Measurements from ENCODE around the gene SUSD3.
"Not testable (repeated sequence)": the region's sequence is repeated elsewhere in the genome, so short reads cannot be mapped to it uniquely, and the experiment has no call there.

Gene SUSD3

GRCh38 chr9:93115486-93116071 is 57.1 kb downstream of the SUSD3 start:
- H3K4me1 Mint-ChIP-seq: peaks cover 47 to 68% of the 10 kb centered on the region in 2 donors
- DNase-seq: no peak
- no peaks in the 10 kb centered on the region for H3K9me3 Mint-ChIP-seq
- ATAC-seq (replicated peaks): no peak
- no peaks in the 10 kb centered on the region for H3K27me3 Mint-ChIP-seq
- H3K27ac Mint-ChIP-seq: no peak overlapping the region
- no peak overlapping the region for H3K4me3 Mint-ChIP-seq
- peaks cover 30 to 49% of the 10 kb centered on the region in 2 donors for H3K36me3 Mint-ChIP-seq

- no peak for DNase-seq
- no peak overlapping the region for H3K4me3 Mint-ChIP-seq
- peaks cover 30 to 49% of the 10 kb centered on the region in 2 donors for H3K36me3 Mint-ChIP-seq
- ATAC-seq (replicated peaks): no peak
- H3K27me3 Mint-ChIP-seq: no peaks in the 10 kb centered on the region
- H3K27ac Mint-ChIP-seq: peak overlapping the region; percentile 31
- H3K4me1 Mint-ChIP-seq: peaks cover 42 to 67% of the 10 kb centered on the region in 2 donors
- H3K9me3 Mint-ChIP-seq: no peaks in the 10 kb centered on the region
Measured at GRCh38 chr9:93116072-93116961, 57.8 kb downstream of the SUSD3 start.

DNA sequence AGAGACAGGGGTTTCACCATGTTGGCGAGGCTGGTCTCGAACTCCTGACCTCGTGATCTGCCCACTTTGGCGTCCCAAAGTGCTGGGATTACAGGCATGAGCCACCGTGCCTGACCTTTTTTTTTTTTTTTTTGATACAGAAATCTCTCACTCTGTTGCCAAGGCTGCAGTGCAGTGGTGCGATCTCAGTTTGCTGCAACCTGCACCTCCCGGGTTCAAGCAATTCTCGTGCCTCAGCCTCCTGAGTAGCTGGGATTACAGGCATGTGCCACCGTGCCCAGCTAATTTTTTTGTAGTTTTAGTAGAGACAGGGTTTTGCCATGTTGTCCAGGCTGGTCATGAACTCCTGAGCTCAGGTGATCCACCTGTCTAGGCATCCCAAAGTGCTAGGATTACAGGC is 59.0 kb downstream of the SUSD3 start:
- H3K27ac Mint-ChIP-seq; H3K27me3 Mint-ChIP-seq; ATAC-seq (replicated peaks); H3K4me3 Mint-ChIP-seq; H3K9me3 Mint-ChIP-seq; DNase-seq: not testable (repeated sequence)
- Mint-ChIP-seq H3K4me1 (peaks cover 38 to 63% of the 10 kb centered on the region in 2 donors), H3K36me3 (peaks cover 36 to 55% of the 10 kb centered on the region in 2 donors)

DNA sequence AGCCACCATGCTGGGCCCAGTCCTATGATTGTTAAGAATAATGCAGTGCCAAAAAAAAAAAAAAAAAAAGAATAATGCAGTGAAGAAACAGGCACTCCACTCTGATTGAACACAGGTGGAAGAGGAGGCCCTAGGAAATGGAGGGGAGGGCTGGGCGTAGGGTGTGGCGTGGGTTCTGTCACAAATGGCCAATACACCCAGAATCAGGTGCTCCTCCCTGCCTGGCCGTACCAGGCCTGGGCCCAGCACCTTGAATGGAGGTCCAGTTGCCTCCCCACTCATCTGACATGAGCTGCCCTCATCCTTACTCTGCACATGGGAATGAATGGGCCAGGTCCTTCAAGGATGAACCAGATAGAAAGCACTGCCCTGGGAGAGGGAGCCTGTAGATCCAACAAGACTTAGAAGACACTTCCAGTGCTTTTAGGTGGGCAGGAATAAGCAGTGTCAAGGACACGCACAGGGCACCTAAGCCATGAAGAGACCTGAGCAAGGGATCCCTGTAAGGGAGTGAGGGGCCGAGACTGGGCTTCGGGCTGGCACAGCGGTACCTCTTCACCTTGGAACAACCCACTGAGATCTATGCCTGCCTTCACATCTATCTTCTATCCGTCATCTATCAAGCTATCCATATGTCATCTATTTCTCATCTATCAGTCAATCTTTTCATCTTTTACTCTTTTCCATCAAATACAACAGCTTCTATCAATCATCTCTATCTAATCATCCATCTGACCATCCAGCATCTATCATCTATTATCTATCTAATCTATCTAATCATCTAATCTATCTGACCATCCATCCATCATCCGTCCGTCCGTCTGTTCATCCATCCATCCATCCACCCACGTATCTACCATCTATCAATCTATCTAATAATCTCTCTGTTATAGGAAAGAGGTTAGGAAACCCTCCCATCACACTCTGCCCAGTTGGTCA is 59.7 kb downstream of the SUSD3 start:
- peaks cover 41 to 54% of the 10 kb centered on the region in 2 donors for H3K36me3 Mint-ChIP-seq

DNA sequence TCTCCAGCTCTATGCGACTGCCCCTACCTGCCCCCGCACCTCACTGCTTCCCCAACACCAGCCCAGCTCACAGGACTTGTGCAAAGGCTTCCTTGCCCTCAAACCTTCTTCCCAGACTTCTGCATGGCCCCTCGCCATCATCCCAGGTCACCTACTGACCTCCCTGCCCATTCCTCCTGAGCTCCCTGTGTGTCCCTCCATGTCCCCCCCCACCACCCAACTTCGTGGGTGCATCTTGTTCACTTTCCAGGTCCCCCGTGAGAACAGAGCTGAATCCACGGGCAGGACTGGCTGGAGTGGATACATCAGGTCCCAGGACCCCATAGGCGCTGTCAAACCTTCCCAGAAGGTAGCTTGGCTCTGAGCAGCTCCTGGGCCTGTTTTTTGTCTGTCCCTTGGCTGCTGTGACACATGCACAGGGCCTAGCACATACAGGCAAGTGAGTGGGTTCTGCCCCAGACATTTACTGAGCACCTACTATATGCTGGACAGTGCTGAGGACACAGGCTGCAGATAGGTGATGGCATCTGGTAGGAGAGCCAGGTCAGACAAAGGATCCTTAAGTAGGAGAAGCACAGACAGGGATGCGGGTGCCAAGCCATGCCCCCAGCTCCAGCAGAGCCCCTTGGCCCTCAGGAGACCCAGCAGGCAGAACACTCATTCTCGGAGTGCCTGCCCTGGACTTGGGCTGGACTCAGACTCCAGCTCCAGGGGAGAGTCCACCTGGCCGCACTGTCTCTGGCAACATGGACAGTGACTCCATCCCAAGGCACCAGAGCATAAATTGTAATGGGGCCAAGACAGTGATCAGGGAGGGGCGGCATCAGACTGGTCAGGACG is 60.6 kb downstream of the SUSD3 start:
- no peak for DNase-seq
- Mint-ChIP-seq H3K36me3 (peaks cover 45 to 52% of the 10 kb centered on the region in 2 donors), H3K4me1 (peaks cover 33 to 47% of the 10 kb centered on the region in 2 donors), H3K4me3 (peak overlapping the region in 1 of 2 donors; percentile 13), H3K9me3 (no peaks in the 10 kb centered on the region), H3K27ac (peak overlapping the region; percentile 92), H3K27me3 (no peaks in the 10 kb centered on the region)
- ATAC-seq (replicated peaks): no peak

More for the DNA sequence above, 59.7 kb downstream of the SUSD3 start:
- ATAC-seq (replicated peaks) (no peak), DNase-seq (no peak)
- peaks cover 37 to 56% of the 10 kb centered on the region in 2 donors for H3K4me1 Mint-ChIP-seq
- H3K9me3 Mint-ChIP-seq: no peaks in the 10 kb centered on the region
- H3K27ac Mint-ChIP-seq: peak overlapping the region; percentile 2
- no peak overlapping the region for H3K4me3 Mint-ChIP-seq
- H3K27me3 Mint-ChIP-seq: no peaks in the 10 kb centered on the region

DNA sequence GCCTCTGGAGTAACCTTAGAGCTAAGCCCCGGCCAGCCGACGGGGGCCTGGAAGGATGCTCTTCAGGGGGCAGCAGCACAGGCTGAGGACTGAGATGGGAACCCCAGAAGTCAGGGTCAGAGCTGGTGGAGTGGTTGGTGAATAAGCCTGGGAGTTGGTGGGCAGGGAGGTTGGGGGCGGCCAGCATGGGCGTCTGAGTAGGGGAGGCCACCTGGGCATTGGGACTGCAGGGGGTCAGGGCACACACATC is 61.1 kb downstream of the SUSD3 start:
- H3K27me3 Mint-ChIP-seq: no peaks in the 10 kb centered on the region
- peaks cover 29 to 42% of the 10 kb centered on the region in 2 donors for H3K4me1 Mint-ChIP-seq
- peak overlapping the region; percentile 13 to 57 for H3K4me3 Mint-ChIP-seq
- peak overlapping the region; percentile 92 for H3K27ac Mint-ChIP-seq
- ATAC-seq (replicated peaks): no peak
- no peaks in the 10 kb centered on the region for H3K9me3 Mint-ChIP-seq
- H3K36me3 Mint-ChIP-seq: peaks cover 46 to 56% of the 10 kb centered on the region in 2 donors
- DNase-seq: no peak

- H3K9me3 Mint-ChIP-seq: no peaks in the 10 kb centered on the region
- ATAC-seq (replicated peaks): peak; percentile 94 to 97
- no peaks in the 10 kb centered on the region for H3K27me3 Mint-ChIP-seq
- H3K36me3 Mint-ChIP-seq: peaks cover 46 to 56% of the 10 kb centered on the region in 2 donors
- DNase-seq: peak; percentile 66
- peaks cover 24 to 36% of the 10 kb centered on the region in 2 donors for H3K4me1 Mint-ChIP-seq
- peak overlapping the region; percentile 13 to 57 for H3K4me3 Mint-ChIP-seq
- H3K27ac Mint-ChIP-seq: peak overlapping the region; percentile 92
Measured at GRCh38 chr9:93119953-93120845, 61.7 kb downstream of the SUSD3 start.

DNA sequence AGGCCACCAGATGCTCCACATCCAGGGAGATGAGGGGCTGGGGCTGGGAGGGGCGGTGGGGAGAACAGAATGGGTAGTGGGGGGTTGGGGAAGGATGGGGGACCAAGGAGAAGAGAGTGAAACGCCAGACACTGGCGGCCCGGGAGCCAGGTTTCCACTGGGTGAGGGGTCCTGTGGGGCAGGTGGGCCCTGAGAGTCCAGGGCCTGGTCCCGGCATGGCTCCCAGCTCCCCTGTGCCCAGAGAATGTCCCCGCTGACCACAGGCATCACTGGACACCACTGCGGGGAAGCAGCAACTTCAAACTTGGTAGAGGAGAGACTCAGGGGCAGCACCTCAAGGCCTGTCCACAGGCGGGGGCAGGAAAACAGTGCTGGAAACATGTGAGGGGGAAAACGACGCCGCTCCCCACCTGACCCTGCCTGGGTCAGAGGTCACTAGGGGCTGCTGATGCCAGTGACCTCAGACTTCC is 62.4 kb downstream of the SUSD3 start:
- Mint-ChIP-seq H3K27me3 (no peaks in the 10 kb centered on the region), H3K4me1 (peaks cover 24 to 35% of the 10 kb centered on the region in 2 donors), H3K36me3 (peaks cover 49 to 59% of the 10 kb centered on the region in 2 donors), H3K9me3 (no peaks in the 10 kb centered on the region), H3K27ac (no peak overlapping the region), H3K4me3 (no peak overlapping the region)
- DNase-seq: no peak
- no peak for ATAC-seq (replicated peaks)

- Mint-ChIP-seq H3K27me3 (no peaks in the 10 kb centered on the region), H3K9me3 (no peaks in the 10 kb centered on the region), H3K4me3 (no peak overlapping the region), H3K27ac (no peak overlapping the region), H3K36me3 (peaks cover 54 to 66% of the 10 kb centered on the region in 2 donors), H3K4me1 (peaks cover 28 to 40% of the 10 kb centered on the region in 2 donors)
- no peak for ATAC-seq (replicated peaks)
- DNase-seq: no peak
Measured at GRCh38 chr9:93121316-93122241, 63.1 kb downstream of the SUSD3 start.

- no peak for DNase-seq
- Mint-ChIP-seq H3K27ac (no peak overlapping the region), H3K4me3 (no peak overlapping the region), H3K27me3 (no peaks in the 10 kb centered on the region), H3K36me3 (peaks cover 59 to 73% of the 10 kb centered on the region in 2 donors), H3K9me3 (no peaks in the 10 kb centered on the region), H3K4me1 (peaks cover 38 to 52% of the 10 kb centered on the region in 2 donors)
- ATAC-seq (replicated peaks): no peak
Measured at GRCh38 chr9:93122721-93123221, 64.3 kb downstream of the SUSD3 start.

- H3K27ac Mint-ChIP-seq: no peak overlapping the region
- no peak overlapping the region for H3K4me3 Mint-ChIP-seq
- peaks cover 45 to 59% of the 10 kb centered on the region in 2 donors for H3K4me1 Mint-ChIP-seq
- no peaks in the 10 kb centered on the region for H3K9me3 Mint-ChIP-seq
- no peak for DNase-seq
- H3K27me3 Mint-ChIP-seq: no peaks in the 10 kb centered on the region
- no peak for ATAC-seq (replicated peaks)
- peaks cover 65 to 72% of the 10 kb centered on the region in 2 donors for H3K36me3 Mint-ChIP-seq
Measured at GRCh38 chr9:93123561-93124283, 65.2 kb downstream of the SUSD3 start.

Measured in stimulated activated naive B cell treated with anti-CD40 and anti-IgM and Interleukin-4, amounts not matched to agents 10 μg/mL and 1 μg/mL and 100 μg/mL, for 72 hours (primary cell).